Measurements from ENCODE around the gene CPLX1.
"Not testable (repeated sequence)": the region's sequence is repeated elsewhere in the genome, so short reads cannot be mapped to it uniquely, and the experiment has no call there.

Gene CPLX1

DNA sequence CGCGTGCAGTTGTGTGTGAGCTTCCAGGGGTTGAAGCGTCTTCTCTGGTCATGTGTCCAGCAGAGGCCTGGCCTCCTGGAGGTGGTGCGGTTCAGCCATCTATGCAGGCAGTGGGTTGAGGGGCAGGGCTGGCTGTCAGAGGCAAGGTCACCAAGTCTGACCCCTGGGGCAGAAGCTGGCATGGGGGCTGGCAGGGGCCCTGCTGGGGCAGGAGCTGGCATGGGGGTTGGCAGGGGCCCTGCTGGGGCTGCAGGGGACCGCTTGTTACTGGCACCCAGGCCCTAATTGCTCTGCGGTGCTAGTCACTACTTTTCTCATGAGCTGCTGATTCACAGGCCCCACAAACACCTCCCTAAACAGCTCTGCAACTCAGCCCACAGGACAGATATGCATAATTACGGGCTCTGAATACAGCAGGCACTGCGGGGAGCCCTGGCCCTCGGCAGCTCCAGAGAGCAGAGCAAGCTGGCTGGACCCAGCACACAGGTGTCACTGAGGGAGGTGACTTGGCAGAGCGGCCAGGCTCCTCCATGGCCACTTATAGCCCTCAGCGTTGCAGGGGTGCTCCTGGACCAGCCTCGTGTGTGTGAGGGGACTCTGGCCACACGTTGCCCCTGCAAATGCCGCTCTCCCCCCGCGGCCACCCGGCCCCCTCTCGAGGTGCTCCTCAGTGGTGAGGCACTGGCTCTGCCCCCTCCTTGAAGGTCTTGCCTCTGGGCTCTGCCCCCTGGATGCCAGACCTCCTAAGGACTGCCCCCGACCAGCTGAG is 32.7 kb downstream of the CPLX1 start:
- no peak for DNase-seq (ENCODE audit: low read depth in 3 of 3, low spot score in 1 of 3)

- DNase-seq (ENCODE audit: low read depth in 3 of 3, low spot score in 1 of 3) = no peak
These were observed 33.3 kb downstream of the CPLX1 start for GRCh38 chr4:792626-793092.

GRCh38 chr4:791898-792625 is 33.9 kb downstream of the CPLX1 start:
- DNase-seq (ENCODE audit: low read depth in 3 of 3, low spot score in 1 of 3) = peak in 1 of 3 donors; percentile 34

DNA sequence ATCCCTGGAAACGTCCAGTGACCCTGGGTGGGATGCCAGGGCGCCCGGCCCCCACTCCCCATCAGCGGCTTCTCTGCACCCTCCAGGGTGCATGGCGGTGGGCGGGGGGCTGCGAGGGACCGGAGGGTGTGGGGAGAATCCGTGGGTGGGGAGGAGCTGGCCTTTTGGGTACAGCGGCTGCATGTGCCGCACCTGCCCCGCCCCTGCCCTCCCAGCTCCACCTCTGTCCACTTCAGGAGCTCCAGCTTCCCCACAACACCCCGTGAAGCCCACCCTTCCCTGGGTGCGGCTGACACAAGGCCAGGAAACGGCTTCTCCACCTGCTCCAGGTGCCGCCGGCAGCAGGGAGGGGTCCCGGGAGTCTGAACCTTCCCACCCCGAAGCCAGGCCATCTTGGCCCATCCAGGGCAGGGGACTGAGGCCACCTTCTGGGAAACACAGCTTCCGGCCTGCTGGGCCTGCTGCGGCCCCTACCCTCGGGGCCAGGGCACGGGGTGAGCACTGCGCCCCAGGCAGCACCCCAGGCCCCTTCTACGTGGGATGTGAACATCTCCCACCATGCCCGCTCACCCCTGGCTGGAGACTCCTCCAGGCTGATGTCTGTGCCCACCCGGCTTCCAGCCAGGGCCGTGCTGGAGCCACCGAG is 34.6 kb downstream of the CPLX1 start:
- DNase-seq (ENCODE audit: low read depth in 3 of 3, low spot score in 1 of 3) = no peak

DNA sequence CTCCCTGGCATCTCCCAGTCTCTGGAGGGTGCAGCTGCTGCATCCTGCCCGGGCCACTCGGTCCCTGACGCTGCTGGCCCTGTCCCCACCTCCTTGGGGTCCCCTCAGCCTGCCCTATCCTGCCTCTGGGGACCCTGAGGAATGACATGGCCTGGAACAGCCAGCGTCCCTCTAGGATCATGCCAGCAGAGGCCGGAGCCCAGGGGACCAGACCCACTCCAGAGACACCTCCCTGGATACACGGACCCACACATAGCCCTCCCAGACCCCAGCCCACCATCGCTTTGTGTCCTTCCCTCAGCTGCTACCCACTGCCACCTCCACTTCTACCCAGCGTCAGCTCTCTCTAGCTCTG is 35.5 kb downstream of the CPLX1 start:
- DNase-seq (ENCODE audit: low read depth in 3 of 3, low spot score in 1 of 3) = no peak

GRCh38 chr4:789571-790465 is 36.1 kb downstream of the CPLX1 start:
- no peak for DNase-seq (ENCODE audit: low read depth in 3 of 3, low spot score in 1 of 3)

DNA sequence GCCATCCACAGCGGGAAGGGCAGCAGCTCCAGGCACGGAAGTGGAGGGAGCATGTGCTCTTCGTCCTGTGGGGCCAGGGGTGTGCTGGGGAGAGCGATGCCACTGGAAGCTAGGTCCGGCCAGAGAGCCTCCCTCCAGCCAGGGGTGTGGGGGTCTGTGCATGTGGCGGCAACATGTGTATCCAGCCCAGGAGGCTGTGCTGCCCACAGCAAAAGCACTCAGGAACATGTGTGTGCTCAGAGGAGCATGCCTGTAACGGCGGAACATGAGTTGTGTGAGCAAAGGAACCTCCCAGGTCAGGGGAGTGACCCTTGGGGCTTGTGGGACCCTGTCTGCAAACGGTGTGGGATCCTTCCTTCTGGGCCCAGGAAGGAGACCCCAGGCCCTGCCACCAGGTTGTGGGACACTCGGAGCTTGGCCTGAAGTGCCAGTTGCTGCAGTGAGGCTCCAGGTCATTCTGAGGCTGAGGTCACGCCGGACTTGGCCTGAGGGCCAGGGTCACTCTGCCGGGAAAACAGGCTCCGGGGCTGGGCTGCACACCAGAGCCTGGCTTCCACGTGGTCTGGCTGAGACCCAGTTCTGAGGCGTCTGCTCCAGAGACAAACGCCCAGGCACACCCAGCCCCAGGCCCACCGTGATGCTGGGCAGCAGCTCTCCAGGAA is 37.2 kb downstream of the CPLX1 start:
- no peak for DNase-seq (ENCODE audit: low read depth in 3 of 3, low spot score in 1 of 3)

GRCh38 chr4:788006-788635 is 37.8 kb downstream of the CPLX1 start:
- DNase-seq (ENCODE audit: low read depth in 3 of 3, low spot score in 1 of 3) = no peak

DNA sequence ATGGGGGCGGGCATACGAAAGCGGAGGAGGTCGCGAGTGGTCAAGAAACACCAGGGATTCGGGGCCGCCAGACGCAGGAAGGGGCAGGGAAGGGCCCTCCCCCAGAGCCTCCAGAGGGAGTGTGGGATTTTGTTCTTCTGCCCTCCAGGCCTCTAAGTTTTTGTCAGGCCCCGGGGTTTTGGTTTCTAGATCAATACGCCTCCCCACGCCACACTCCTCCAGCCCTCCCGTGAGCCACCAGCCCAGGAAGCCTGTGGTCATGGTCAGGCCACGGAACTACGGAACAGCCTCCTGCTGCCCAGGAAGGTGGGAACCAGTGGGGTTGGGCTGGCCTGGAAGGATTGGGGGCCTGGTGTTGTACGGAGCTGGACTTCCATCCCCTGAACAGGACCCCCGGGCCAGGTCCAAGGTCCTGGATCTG is 38.4 kb downstream of the CPLX1 start:
- no peak for DNase-seq (ENCODE audit: low read depth in 3 of 3, low spot score in 1 of 3)

DNA sequence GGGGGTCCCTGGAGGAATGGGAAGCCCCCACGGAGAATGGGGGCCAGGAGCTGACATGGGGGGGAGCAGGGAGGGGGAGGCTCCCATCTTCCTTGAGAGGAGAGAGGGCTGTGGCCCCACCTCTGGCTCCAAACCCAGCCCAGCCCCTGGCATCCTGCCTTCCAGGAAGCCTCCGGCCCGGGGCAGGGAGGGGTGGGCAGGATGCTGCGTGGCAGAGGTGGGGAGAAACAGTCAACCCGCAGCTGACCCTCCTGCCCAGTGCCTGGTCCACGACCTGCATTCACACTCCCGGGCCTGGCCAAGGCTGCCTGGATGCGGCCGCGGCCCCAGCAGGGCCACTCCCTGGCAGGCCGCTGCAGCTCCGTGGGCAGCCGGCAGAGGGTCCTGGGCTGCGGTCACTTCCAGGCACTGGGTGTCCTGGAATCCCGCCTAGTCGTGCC is 39.0 kb downstream of the CPLX1 start:
- DNase-seq (ENCODE audit: low read depth in 3 of 3, low spot score in 1 of 3) = no peak

DNA sequence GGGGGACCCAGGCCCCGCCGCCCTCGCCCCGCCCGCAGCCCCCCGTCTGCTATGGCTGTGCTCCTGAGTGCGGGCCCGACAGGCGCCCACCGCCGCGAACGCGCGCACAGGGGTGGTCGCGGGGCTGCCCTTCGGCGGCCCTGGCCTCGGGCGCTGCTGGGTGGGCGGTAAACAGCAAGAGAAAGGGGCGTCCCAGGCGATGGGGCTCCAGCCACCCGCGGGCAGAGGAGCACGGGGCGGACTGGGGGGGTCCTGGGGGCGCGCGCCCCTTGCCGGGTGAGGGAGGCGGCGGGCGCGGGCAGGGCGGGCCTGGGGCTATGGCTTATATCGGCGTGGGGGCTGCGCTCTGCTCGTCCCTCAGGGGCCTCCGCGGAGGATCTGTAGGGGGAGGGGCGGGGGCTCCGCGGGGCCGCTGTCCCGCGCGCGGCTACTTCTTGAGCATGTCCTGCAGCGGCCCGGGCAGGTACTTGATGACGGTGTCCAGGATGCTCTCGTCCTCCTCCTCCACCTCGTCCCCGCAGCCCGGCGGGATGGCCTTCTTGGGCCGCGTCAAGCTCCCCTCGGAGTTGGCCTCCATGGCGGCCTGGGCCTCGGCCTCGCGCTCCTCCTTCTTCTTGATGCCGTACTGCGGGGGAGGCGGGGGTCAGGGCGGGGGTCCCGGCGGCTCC is 39.7 kb downstream of the CPLX1 start:
- DNase-seq (ENCODE audit: low read depth in 3 of 3, low spot score in 1 of 3) = no peak

- no peak for DNase-seq (ENCODE audit: low read depth in 3 of 3, low spot score in 1 of 3)
These were observed 40.4 kb downstream of the CPLX1 start for GRCh38 chr4:785332-786073.

DNA sequence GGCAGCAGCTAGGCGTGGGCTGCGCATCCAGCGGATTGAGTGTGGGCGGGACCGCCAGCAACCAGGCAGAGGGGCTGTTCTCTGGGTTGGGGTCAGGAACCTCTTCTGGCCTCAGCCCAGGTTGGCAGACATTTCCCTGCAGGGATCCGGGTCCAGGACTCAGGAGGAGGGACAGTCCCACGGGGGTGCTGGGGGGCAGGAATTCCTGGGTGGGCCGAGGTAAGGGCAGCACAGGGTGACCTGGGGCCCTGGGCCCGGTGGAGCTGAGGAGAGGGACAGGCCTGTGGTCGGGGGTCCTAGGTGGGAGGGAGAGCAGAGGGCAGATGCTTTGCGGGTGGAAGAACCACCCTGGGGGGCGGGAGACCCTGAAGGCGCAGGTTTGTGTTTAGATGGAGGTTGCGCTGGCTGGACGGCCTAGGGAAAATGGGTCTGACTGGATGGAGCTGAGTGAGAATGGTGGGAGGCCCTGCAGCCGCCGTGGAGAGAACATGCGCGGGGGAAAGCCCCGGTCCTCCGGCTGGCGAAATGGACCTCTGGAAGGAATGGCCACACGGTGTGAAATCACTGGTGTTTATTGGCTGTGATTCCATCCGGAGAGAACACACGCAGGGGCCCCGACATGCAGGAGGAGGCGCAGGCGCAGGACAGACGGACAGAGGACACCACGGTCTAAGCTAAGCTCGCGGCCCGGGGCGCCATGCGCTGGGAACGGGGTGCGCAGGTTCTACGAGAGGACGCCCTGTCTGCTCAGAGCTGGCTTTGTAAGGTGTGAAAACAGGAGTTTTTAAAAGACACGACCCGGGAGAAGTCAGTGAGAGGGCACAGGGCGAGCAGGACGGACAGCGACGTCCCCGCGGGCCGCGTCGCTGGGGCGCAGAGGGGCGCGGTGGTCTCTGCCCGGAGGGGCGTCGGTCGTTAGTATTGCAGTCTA is 41.3 kb downstream of the CPLX1 start:
- no peak for DNase-seq (ENCODE audit: low read depth in 3 of 3, low spot score in 1 of 3)

DNA sequence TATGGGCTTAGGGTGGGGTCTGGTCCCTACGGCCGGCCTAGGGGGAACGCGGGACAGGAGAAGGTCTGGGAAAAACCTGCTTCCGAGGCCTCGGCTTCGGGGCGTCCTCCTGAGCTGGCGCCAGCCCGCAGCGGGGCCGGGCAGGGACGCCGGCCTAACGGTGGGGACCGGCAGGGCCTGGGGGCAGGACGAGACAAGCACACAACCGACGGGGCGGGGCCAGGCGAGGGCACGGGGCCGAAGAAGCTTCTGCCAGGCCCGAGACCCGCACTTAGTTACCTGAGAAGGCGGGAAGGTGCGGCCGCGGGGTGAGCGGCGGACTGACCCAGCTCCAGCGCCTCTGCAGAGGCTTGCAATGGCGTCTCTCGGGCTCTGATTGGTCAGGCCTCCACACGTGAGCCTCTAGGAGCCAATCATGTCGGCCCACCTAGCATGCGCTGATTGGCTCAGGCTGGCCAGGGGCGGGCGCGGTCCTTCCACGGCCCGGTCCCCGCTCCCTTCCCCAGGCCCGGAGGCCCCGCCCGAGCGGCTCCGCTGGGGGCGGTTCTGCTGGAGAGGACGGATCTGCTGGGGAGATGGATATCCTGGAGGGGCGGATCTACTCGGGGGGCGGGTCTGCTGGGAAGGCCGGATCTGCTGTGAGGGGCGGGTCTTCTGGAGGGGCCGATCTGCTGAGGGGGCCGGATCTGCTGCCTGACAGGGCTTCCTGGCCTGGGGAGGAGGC is 44.3 kb downstream of the CPLX1 start:
- DNase-seq (ENCODE audit: low read depth in 3 of 3, low spot score in 1 of 3) = peak; percentile 95 to 98 (median 97)

DNA sequence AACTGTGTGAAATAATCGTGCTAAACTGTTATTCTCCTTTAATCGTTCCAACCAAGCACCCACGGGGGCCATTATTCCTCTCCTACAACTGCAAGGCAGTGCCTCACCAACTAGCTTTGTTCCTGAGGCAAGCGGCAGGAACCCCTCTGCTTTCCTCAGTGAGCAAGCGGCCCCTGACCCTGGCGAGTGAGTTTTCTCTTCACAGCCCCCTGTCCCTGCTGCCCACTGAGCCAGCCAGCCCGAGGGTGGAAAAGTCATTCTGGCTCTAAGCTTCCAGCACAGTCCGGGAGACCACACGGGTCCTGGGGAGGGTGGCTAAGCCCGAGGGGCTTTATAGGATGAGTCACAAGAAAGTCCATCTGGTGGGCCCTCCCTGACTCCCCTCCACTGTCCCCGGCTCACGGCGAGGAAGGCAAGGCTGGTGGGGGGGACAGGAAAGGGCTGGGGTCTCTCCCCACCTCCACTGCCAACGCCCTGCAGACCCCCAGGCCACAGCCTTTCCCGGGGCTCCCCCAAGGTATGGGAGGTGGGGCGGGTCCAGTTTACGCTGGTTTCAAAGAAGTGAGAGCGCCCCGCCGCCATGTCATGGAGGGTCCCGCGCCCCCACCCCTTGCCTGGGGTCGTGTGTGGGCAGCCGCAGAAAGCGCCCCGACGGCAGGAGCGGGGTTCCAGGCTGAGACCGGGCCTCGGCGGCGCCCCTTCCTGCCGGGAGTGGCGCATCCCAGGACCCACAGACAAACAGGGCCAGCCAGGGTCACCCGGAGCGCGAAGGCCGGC is 45.0 kb downstream of the CPLX1 start:
- no peak for DNase-seq (ENCODE audit: low read depth in 3 of 3, low spot score in 1 of 3)

GRCh38 chr4:780255-780654 is 45.7 kb downstream of the CPLX1 start:
- DNase-seq (ENCODE audit: low read depth in 3 of 3, low spot score in 1 of 3) = not testable (repeated sequence)

Data from stimulated activated CD4-positive, alpha-beta T cell treated with anti-CD3 and anti-CD28 coated beads, TNF-alpha, amount 100 ng/mL, for 1 hour (primary cell).